ENCODE data around the gene GPATCH1. TPM values are rescaled to one million over a fixed set of nuclear protein-coding genes. Genes with fewer than 3 reads are reported as not detected.

Gene GPATCH1
- total RNA-seq, 4 donors from 2014 or later: 3.6 to 9.3 (median 6.2) TPM

- TF ChIP-seq CTCF (IDR thresholded peaks at IDR 0.05): no peak
- no peak for TF ChIP-seq POLR2A (IDR thresholded peaks at IDR 0.05)
- DNase-seq: no peak
- Histone ChIP-seq H3K4me3 (no peak overlapping the region), H3K4me1 (no peaks in the 10 kb centered on the region), H3K9me3 (no peaks in the 10 kb centered on the region), H3K27me3 (no peaks in the 10 kb centered on the region), H3K27ac (no peak overlapping the region), H3K36me3 (peaks cover 10 to 99% (median 55%) of the 10 kb centered on the region in 3 donors)
- intact Hi-C loops (cut with DNase I): no loop called here
- 72 to 82% methylated on average over 6 of the region's 6 CpGs for WGBS, 2 donors
Observed at GRCh38 chr19:33094436-33095067, 13.6 kb downstream of the GPATCH1 start.

- 65 to 66% methylated on average over 4 of the region's 4 CpGs for WGBS, 2 donors
- Histone ChIP-seq H3K9me3 (no peaks in the 10 kb centered on the region), H3K4me3 (no peak overlapping the region), H3K27ac (no peak overlapping the region), H3K27me3 (no peaks in the 10 kb centered on the region), H3K36me3 (peaks cover 6 to 99% (median 58%) of the 10 kb centered on the region in 3 donors), H3K4me1 (no peaks in the 10 kb centered on the region)
- intact Hi-C loops (cut with DNase I): no loop called here
- TF ChIP-seq POLR2A (IDR thresholded peaks at IDR 0.05) (no peak), CTCF (IDR thresholded peaks at IDR 0.05) (no peak)
- no peak for DNase-seq
Observed at GRCh38 chr19:33096005-33096404, 15.0 kb downstream of the GPATCH1 start.

GRCh38 chr19:33098055-33098534, 17.1 kb downstream of the GPATCH1 start:
- Histone ChIP-seq H3K4me1 (no peaks in the 10 kb centered on the region), H3K27me3 (no peaks in the 10 kb centered on the region), H3K36me3 (peaks cover 6 to 99% (median 59%) of the 10 kb centered on the region in 3 donors), H3K27ac (no peak overlapping the region), H3K4me3 (no peak overlapping the region), H3K9me3 (no peaks in the 10 kb centered on the region)
- no peak for DNase-seq
- 74 to 90% methylated on average over 1 to 4 of the region's 4 CpGs for whole genome bisulfite sequencing, 2 donors
- TF ChIP-seq CTCF (IDR thresholded peaks at IDR 0.05) (no peak), POLR2A (IDR thresholded peaks at IDR 0.05) (no peak)
- intact Hi-C loops (cut with DNase I): no loop called here

- 89 to 92% methylated on average over 9 to 10 of the region's 10 CpGs for WGBS, 2 donors
- H3K4me1 ChIP-seq: no peaks in the 10 kb centered on the region
- intact Hi-C loops (cut with DNase I): no loop called here
- no peaks in the 10 kb centered on the region for H3K27me3 ChIP-seq
- DNase-seq: no peak
- no peak overlapping the region for H3K4me3 ChIP-seq
- TF ChIP-seq CTCF (IDR thresholded peaks at IDR 0.05) (no peak), POLR2A (IDR thresholded peaks at IDR 0.05) (no peak)
- no peaks in the 10 kb centered on the region for H3K9me3 ChIP-seq
- H3K36me3 ChIP-seq: peaks cover 6 to 99% (median 43%) of the 10 kb centered on the region in 3 donors
- H3K27ac ChIP-seq: no peak overlapping the region
Observed at GRCh38 chr19:33100894-33101644, 20.1 kb downstream of the GPATCH1 start.

- Histone ChIP-seq H3K27ac (no peak overlapping the region), H3K36me3 (peaks cover 13 to 99% (median 29%) of the 10 kb centered on the region in 3 donors), H3K9me3 (no peaks in the 10 kb centered on the region), H3K4me3 (no peak overlapping the region), H3K4me1 (no peaks in the 10 kb centered on the region), H3K27me3 (no peaks in the 10 kb centered on the region)
- TF ChIP-seq POLR2A (IDR thresholded peaks at IDR 0.05): no peak
- intact Hi-C loops (cut with DNase I): no loop called here
- no peak for DNase-seq
- 88 to 92% methylated on average over 5 to 6 of the region's 6 CpGs for WGBS, 2 donors
Observed at GRCh38 chr19:33102893-33103292, 21.9 kb downstream of the GPATCH1 start.

Measured in esophagus squamous epithelium (tissue), 5 donors.